GM21390 (cell line): ENCODE data around the gene TFAP2A.

Source experiments
- ATAC-seq: cut with Tn5 transposase; IDR thresholded peaks from one replicate; pipeline ENCODE4 v1.9.1; 2021; ENCODE audit not compliant: unreplicated experiment

TFAP2A gene

GRCh38 chr6:10413262-10413849, 1.5 kb downstream of the TFAP2A start:
- peak; percentile 12 for ATAC-seq

GRCh38 chr6:10412461-10413261, 2.2 kb downstream of the TFAP2A start:
- peak; percentile 35 for ATAC-seq

GRCh38 chr6:10411971-10412460, 2.9 kb downstream of the TFAP2A start:
- peak; percentile 56 for ATAC-seq

- ATAC-seq = peak; percentile 6
These were observed 3.5 kb downstream of the TFAP2A start for GRCh38 chr6:10411131-10411970.

GRCh38 chr6:10410207-10411050, 4.4 kb downstream of the TFAP2A start:
- ATAC-seq = no peak

GRCh38 chr6:10409731-10410206, 5.1 kb downstream of the TFAP2A start:
- no peak for ATAC-seq

GRCh38 chr6:10409233-10409721, 5.6 kb downstream of the TFAP2A start:
- no peak for ATAC-seq

- ATAC-seq = no peak
These were observed 6.4 kb downstream of the TFAP2A start for GRCh38 chr6:10408457-10408856.

GRCh38 chr6:10407674-10408054, 7.2 kb downstream of the TFAP2A start:
- no peak for ATAC-seq

GRCh38 chr6:10407018-10407673, 7.7 kb downstream of the TFAP2A start:
- no peak for ATAC-seq

- ATAC-seq = no peak
These were observed 8.3 kb downstream of the TFAP2A start for GRCh38 chr6:10406556-10406955.

- no peak for ATAC-seq
These were observed 9.4 kb downstream of the TFAP2A start for GRCh38 chr6:10405513-10405900.

- no peak for ATAC-seq
These were observed 9.9 kb downstream of the TFAP2A start for GRCh38 chr6:10404799-10405512.

GRCh38 chr6:10404107-10404798, 10.6 kb downstream of the TFAP2A start:
- peak; percentile 95 for ATAC-seq

- peak; percentile 28 for ATAC-seq
These were observed 11.3 kb downstream of the TFAP2A start for GRCh38 chr6:10403385-10404106.

GRCh38 chr6:10402648-10403311, 12.1 kb downstream of the TFAP2A start:
- ATAC-seq = no peak

- ATAC-seq = no peak
These were observed 13.1 kb downstream of the TFAP2A start for GRCh38 chr6:10401632-10402223.
